Cardiac fibroblast (primary cell): Measurements from ENCODE around the gene KRTAP4-4.
"Not testable (repeated sequence)": the region's sequence is repeated elsewhere in the genome, so short reads cannot be mapped to it uniquely, and the experiment has no call there.

Experiments
- DNase-seq, 2 donors: peaks; one replicate each; pipeline versions ENCODE4 v3.0.0 to v3.0.0-alpha.2; 2010; ENCODE audit warnings: low read depth in 2 of 2
- H3K4me3 ChIP-seq, 2 donors: replicated peaks in 1 of 2; 1 replicate in 1 of 2; 2 replicates in 1 of 2; pipeline ENCODE4 v1.5.1; 2011; ENCODE audit warnings: low read depth in 2 of 2, low read length in 2 of 2, mild to moderate bottlenecking in 2 of 2, moderate library complexity in 1 of 2
- CTCF ChIP-seq: IDR thresholded peaks from one replicate; pipeline ENCODE4 v1.5.1; 2011; ENCODE audit warnings: low read depth, mild to moderate bottlenecking, low read length, inconsistent platforms

KRTAP4-4 gene

GRCh38 chr17:41133880-41134735 lies 26.4 kb downstream of the KRTAP4-4 start:
- no peak for TF ChIP-seq CTCF
- no peak for DNase-seq
- no peak overlapping the region for H3K4me3 ChIP-seq

- DNase-seq: peak in 1 of 2 donors; percentile 12
- TF ChIP-seq CTCF: no peak
- no peak overlapping the region for H3K4me3 ChIP-seq
Observed at GRCh38 chr17:41131979-41132378, 28.6 kb downstream of the KRTAP4-4 start.

- TF ChIP-seq CTCF: no peak
Observed at GRCh38 chr17:41127371-41127770, 33.2 kb downstream of the KRTAP4-4 start.

GRCh38 chr17:41126412-41126811 lies 34.1 kb downstream of the KRTAP4-4 start:
- no peak for TF ChIP-seq CTCF
- DNase-seq: no peak
- H3K4me3 ChIP-seq: no peak overlapping the region

More at GRCh38 chr17:41127371-41127770, 33.2 kb downstream of the KRTAP4-4 start:
- no peak overlapping the region for H3K4me3 ChIP-seq
- no peak for DNase-seq

- no peak for TF ChIP-seq CTCF
Observed at GRCh38 chr17:41125064-41125463, 35.5 kb downstream of the KRTAP4-4 start.

GRCh38 chr17:41123991-41124371 lies 36.6 kb downstream of the KRTAP4-4 start, which contains the start of gene KRTAP4-12:
KRTAP4-12 (minus strand) TSS chr17:41124182; CDS start chr17:41124122, 60 bp downstream.
- not testable (repeated sequence) for DNase-seq, H3K4me3 ChIP-seq

More at GRCh38 chr17:41125064-41125463, 35.5 kb downstream of the KRTAP4-4 start:
- H3K4me3 ChIP-seq: no peak overlapping the region
- no peak for DNase-seq

- DNase-seq, H3K4me3 ChIP-seq: not testable (repeated sequence)
Observed at GRCh38 chr17:41123292-41123990, 37.1 kb downstream of the KRTAP4-4 start.
